Neural progenitor cell (in vitro differentiated cells): ENCODE measurements around the gene IPO9.

ENCODE experiments used
- EZH2 ChIP-seq: fragments of 200-600 bp; sonication (generic); IDR thresholded peaks from 2 replicates; pipeline ENCODE4 v1.6.1; 2017; ENCODE audit warnings: antibody characterized with exemption, mild to moderate bottlenecking, moderate library complexity
- TF ChIP-seq, protein P1 (sequence below): fragments of 200-600 bp; sonication (generic); IDR thresholded peaks from 2 replicates; pipeline ENCODE4 v1.5.1; 2017; ENCODE audit warnings: antibody characterized with exemption, mild to moderate bottlenecking

DNA sequence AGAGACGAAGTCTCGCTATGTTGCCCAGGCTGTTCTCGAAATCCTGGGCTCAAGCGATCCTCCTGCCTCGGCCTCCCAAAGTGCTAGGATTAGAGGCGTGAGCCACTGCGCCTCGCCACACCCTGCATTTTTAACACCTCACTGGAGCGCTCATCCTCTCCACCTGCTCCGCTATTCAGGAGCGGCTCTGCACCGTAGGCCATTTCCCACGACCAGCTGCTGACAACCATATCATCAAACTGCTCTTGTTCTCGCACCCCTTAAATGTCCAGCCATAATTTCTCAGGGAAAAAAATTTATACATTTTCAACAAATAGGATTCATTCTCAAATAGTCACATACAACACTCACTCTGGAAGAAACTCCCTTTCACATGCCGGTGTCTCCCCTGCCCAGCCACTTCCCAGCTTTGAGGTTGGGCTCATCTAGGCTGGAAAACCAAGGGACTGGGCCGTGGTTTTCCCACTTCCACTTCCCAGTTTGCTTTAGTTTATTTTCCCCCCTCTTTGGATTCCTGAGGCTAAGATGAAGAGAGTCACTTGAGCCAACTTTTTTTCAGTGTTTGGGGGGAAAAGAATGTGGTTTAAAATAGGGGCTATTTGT, 639 bp upstream of the IPO9 start:
- TF ChIP-seq, protein P1, sequence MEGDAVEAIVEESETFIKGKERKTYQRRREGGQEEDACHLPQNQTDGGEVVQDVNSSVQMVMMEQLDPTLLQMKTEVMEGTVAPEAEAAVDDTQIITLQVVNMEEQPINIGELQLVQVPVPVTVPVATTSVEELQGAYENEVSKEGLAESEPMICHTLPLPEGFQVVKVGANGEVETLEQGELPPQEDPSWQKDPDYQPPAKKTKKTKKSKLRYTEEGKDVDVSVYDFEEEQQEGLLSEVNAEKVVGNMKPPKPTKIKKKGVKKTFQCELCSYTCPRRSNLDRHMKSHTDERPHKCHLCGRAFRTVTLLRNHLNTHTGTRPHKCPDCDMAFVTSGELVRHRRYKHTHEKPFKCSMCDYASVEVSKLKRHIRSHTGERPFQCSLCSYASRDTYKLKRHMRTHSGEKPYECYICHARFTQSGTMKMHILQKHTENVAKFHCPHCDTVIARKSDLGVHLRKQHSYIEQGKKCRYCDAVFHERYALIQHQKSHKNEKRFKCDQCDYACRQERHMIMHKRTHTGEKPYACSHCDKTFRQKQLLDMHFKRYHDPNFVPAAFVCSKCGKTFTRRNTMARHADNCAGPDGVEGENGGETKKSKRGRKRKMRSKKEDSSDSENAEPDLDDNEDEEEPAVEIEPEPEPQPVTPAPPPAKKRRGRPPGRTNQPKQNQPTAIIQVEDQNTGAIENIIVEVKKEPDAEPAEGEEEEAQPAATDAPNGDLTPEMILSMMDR = no peak
- TF ChIP-seq EZH2 = no peak
